HG03558 (cell line): ENCODE data around the gene DCHS1.

Source experiments
- ATAC-seq: cut with Tn5 transposase; IDR thresholded peaks from one replicate; pipeline ENCODE4 v1.9.1; 2021; ENCODE audit warnings: moderate number of reproducible peaks; ENCODE audit not compliant: unreplicated experiment; ENCODE audit errors: extremely low read depth

The DCHS1 gene

DNA sequence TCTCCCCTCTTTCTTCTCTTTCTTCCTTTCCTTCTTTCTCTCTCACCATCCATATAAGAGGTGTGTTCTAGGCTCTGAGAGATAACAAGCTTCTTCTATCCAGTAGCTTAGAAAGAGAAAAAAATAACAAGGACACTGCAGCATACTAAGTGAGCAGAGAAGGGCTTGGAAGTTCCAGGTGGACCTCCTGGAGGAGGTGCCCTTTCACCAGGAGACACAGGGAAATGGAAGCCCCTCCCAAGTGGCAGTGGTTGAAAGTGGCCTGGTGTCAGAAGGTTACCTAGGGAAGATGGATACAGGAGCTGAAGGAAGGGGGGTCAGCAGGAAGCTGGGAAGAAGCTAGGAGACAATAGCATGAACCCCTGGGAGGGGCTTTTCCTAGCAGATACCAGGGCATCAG is 5.5 kb downstream of the DCHS1 start:
- ATAC-seq = no peak

- ATAC-seq = no peak
Observed at GRCh38 chr11:6648501-6648900, 7.1 kb downstream of the DCHS1 start.

DNA sequence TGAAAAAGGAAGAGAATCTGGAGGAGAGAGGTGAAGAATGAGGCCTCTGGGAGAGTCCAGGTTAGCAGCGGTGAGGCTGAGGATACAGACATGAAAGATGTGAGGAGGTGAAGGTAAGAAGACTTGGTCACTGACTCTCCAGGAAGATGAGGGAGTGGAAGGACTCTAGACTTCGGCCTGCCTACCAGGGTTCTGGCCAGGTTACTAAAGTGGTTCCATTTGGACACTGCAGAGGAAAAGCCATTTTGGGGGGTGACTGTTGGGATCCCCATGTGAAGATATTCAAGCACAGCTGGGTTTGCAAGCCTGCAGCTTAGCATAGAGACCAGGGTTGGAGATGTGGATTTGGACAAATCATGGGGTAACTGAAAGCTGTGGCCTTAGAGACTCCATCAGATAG is 7.8 kb downstream of the DCHS1 start:
- ATAC-seq = no peak

- peak; percentile 73 for ATAC-seq
Observed at GRCh38 chr11:6646918-6647679, 8.5 kb downstream of the DCHS1 start.

GRCh38 chr11:6646576-6646917 is 9.1 kb downstream of the DCHS1 start:
- ATAC-seq = no peak

DNA sequence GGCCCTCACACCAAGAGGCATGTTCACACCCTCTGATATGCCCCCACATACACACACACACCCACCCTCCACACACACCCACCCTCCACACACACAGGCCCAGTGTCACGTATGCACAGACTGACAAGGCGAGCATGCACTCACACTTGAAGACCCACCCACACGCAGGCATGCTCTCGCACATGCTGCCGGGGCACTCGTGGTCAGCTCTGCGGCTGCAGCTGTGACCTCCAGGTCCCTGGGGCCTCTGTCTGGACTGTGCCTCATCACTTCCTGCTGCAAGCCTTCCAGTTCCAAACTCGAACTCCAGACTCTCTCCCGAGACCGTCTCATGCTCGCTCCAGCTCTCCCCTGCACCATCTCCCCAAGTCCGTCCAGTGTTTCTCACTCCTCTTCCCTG is 9.5 kb downstream of the DCHS1 start:
- ATAC-seq = no peak

DNA sequence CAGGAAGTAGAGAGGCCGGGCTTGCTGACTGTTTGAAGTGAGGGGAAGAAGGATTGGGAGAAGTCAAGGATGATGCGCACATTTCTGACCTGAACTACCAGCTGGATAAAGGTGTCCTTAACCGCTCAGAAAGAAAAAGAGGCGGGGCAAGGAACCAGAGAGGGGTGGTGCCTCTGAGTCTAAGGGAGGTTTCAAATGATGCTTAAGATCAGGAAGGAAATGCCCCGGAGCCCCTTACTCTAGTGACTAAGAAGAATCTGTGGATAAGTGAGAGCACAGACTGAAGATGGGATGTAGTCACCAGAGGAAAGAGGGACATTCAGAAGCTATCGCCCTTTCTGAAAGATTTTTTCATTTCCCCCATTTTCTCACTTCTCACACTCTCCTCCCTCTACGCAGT is 12.7 kb downstream of the DCHS1 start:
- no peak for ATAC-seq

GRCh38 chr11:6640985-6641701 is 14.5 kb downstream of the DCHS1 start:
- no peak for ATAC-seq

DNA sequence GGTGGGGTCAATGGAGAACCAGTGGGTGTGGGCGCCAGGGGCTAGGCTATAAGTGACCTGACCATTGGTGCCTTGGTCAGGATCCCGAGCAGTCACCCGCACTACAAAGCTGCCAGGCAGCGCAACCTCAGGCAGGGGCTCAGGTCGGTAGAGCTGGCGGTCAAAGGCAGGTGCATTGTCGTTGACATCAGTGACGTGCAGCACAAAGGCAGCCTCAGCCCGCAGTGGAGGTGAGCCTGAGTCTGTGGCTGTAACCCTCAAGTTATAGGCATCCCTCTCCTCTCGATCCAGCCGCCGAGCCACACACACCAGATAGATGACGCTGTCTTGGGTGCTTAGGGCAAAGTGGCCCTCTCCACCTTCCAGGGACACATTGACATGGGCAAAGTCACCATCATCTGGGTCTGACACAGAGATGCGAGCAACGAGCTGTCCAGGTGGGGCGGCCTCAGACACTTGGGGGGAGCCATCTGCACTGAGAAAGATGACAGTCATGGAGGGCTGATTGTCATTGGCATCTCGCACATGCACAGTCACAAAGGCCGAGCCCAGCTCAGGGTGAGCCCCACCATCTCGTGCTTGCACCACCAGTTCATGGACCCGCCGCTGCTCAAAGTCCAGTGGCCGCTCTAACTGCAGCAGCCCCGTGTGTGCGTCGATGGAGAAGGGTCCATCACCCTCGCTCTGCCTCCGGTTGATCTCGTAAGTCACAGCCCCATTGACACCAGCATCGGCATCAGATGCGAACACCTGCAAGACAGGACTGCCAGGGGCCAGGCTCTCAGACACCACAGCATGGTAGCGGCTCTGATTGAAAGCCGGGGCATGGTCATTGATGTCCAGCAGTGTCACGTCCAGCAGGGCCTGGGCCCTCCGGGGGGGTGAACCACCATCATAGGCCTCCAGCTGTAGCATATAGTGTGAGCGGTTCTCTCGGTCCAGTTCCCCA is 15.3 kb downstream of the DCHS1 start:
- no peak for ATAC-seq

GRCh38 chr11:6638429-6638828 is 17.2 kb downstream of the DCHS1 start:
- no peak for ATAC-seq

DNA sequence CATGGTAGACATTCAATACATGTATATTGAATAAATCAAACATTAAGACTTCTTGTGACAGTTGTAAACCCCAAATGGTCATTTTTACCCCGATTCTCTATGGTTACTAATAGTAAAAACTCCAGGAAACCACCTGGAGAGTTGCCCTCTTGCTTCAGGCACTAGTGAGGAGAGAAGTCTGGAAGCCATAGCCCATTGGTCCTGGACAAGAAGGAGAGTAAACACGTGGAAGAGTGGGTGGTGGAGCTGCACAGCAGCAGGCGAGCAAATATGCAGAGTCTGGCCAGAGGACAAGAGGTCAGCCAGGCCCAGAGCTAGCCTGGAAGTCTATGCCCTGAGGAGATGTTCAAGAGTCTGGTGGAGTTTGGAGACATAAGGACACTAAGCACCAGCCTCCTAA is 17.7 kb downstream of the DCHS1 start:
- no peak for ATAC-seq

GRCh38 chr11:6636480-6636879 is 19.1 kb downstream of the DCHS1 start:
- no peak for ATAC-seq

DNA sequence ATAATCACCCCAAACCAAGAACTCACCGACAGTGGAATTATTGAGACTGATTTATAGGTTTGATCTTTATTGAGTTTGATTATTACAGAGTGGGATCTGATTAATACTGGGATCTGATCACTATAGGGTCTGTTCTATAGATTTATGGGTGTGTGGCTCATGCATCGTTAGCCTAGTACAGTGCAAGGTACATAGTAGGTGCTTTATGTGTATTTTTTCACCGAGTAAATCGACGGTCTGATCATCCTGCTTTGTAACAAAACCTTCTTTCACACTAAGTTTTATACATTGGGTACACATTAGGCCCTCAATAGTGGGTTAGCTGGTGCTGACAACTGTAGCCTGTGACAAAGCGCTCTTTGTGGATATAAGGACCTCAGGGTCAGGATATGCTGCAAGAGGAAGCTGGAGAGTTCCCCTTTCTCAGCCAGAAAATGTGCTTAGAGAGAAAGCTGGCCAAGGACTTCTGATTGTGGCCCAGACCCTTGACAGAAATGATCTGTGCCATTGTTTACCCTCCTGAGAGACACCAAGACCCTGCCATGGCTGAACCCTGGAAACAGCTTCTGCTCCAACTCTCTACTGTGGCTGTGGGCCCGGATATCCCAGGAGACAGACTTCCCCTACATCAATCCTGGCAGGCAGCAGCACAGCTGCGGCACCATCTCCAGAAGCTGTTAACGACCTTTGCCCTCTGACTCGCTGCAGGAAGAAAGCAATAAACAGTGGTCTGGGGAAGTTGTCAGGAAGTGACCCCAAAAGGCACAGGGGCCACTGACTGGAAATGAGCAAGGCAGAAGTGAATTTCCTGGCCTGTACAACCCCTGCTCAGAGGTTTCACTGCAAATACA is 20.3 kb downstream of the DCHS1 start:
- ATAC-seq = no peak

DNA sequence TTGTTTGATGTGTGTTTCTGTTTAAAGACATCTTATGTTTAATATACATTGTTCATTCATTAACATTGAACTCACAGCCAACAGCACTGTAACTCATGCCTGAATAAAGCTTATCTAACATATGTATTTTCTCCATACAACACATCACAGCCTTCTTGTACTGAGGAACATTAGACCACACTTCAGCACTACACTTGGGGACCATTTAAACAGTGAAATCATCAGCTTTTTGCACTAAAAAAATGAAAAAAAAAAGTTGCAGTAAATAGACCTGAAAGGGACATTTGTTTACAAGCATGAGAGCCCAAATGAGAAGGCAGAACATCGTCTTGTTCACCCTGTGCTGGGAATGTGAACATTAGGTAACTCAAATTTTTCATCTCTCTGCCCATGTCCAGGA is 21.1 kb downstream of the DCHS1 start:
- ATAC-seq = no peak

GRCh38 chr11:6633422-6634408 is 21.9 kb downstream of the DCHS1 start:
- no peak for ATAC-seq

- ATAC-seq = no peak
Observed at GRCh38 chr11:6632116-6633073, 23.2 kb downstream of the DCHS1 start.

GRCh38 chr11:6631361-6631890 is 24.2 kb downstream of the DCHS1 start:
- no peak for ATAC-seq
